Upper lobe of left lung (tissue), 6 donors: ENCODE data around the gene CYP3A5. TPM values are rescaled to one million over a fixed set of nuclear protein-coding genes. Genes with fewer than 3 reads are reported as not detected.
"Not testable (repeated sequence)": the region's sequence is repeated elsewhere in the genome, so short reads cannot be mapped to it uniquely, and the experiment has no call there.

Source experiments
- ATAC-seq, 2 donors: fragments of 200-7000 bp; cut with Tn5 transposase; one replicate each; pipeline ENCODE4 v1.9.1; 2022; ENCODE audit warnings: mild to moderate bottlenecking in 2 of 2, moderate library complexity in 2 of 2; ENCODE audit not compliant: low FRiP score in 2 of 2
- DNase-seq, 2 donors: peaks; one replicate each; pipeline ENCODE4 v3.0.0-alpha.2; 2019 to 2020
- H3K27ac ChIP-seq, 4 donors: fragments of 200-600 bp; sonication (generic); one replicate each; pipeline ENCODE4 v1.5.1; 2016 to 2019
- H3K27me3 ChIP-seq, 4 donors: fragments of 200-600 bp; sonication (generic); one replicate each; pipeline ENCODE4 v1.5.1; 2017 to 2019
- H3K36me3 ChIP-seq, 4 donors: fragments of 200-600 bp; sonication (generic); one replicate each; pipeline ENCODE4 v1.5.1; 2016 to 2019
- H3K4me1 ChIP-seq, 4 donors: fragments of 200-600 bp; sonication (generic); one replicate each; pipeline ENCODE4 v1.5.1; 2018 to 2019
- H3K4me3 ChIP-seq, 4 donors: fragments of 200-600 bp; sonication (generic); one replicate each; pipeline ENCODE4 v1.5.1; 2017 to 2019; ENCODE audit warnings: mild to moderate bottlenecking in 2 of 4, moderate library complexity in 1 of 4
- H3K9me3 ChIP-seq, 4 donors: fragments of 200-600 bp; sonication (generic); one replicate each; pipeline ENCODE4 v1.5.1; 2018 to 2019
- CTCF ChIP-seq, 6 experiments: fragments of 450-650 bp in 4 of 6; fragments of 200-600 bp in 2 of 6; sonication (generic) in 2 of 6; IDR thresholded peaks; one replicate each; pipeline ENCODE4 v1.5.1; 2016 to 2019; ENCODE audit warnings: antibody characterized with exemption in 6 of 6
- EP300 ChIP-seq, 4 donors: sonication (generic); formaldehyde crosslinking; IDR thresholded peaks; one replicate each; pipeline ENCODE4 v1.5.1; 2017; ENCODE audit warnings: antibody characterized with exemption in 4 of 4, control low read depth in 2 of 4
- POLR2A ChIP-seq, 4 donors: fragments of 450-650 bp; IDR thresholded peaks; one replicate each; pipeline ENCODE4 v1.5.1; 2016 to 2017; ENCODE audit warnings: antibody characterized with exemption in 4 of 4, mild to moderate bottlenecking in 2 of 4
- POLR2AphosphoS5 ChIP-seq, 2 donors: sonication (generic); formaldehyde crosslinking; IDR thresholded peaks; one replicate each; pipeline ENCODE4 v1.5.1; 2017; ENCODE audit warnings: antibody characterized with exemption in 2 of 2
- WGBS, 2 donors: methylation state at CpG; one replicate each; pipeline ENCODE4 v1.1.5; 2017 to 2018; 5-methylcytosine and 5-hydroxymethylcytosine counted together
- total RNA-seq, 6 donors: library from RNA; depleted of rRNA in 4 of 6; stranded (reverse); fragments of >200 nt in 4 of 6; gene quantifications; one replicate each; pipeline versions ENCODE4 v1.1.0 to v1.2.1, GENCODE V29; 2016 to 2021
- donor health status: DM: no; HTN: no; CAD: no; lungs with moderate emphysema.
- donor health status: DM: no; HTN: yes; CAD: no; lungs with severe emphysema.

CYP3A5 gene
- total RNA-seq, 6 donors from 2014 or later, result 8.0 to 25.2 (median 14.2) TPM

DNA sequence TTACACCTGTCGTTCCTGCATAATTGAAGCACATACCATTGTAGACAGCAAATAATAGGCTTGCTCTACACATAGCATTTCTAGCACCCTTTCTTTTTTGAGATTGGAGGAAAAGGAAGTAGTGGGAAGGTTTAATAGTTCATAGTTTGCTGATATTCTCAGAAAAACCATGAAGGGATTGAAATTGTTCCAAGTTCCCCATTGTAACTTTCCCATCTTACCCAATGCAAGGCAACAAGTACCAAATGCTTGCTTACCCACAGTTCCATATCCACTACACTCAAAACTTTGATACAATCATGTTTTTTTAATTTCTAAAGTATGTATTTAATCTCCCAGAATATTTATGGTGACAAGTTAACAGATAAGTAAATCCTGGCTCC, 13.8 kb downstream of the CYP3A5 start:
- peaks cover 3 to 39% (median 8%) of the 10 kb centered on the region in 4 donors for H3K36me3 ChIP-seq
- ATAC-seq (no peak), DNase-seq (no peak)
- no peaks in the 10 kb centered on the region for H3K4me1 ChIP-seq
- no peak overlapping the region for H3K4me3 ChIP-seq
- no peaks in the 10 kb centered on the region for H3K27me3 ChIP-seq
- no peak for TF ChIP-seq POLR2A (IDR thresholded peaks at IDR 0.05)
- no peak for TF ChIP-seq EP300 (IDR thresholded peaks at IDR 0.05)
- no peak for TF ChIP-seq CTCF (IDR thresholded peaks at IDR 0.05)
- no peak for TF ChIP-seq POLR2AphosphoS5 (IDR thresholded peaks at IDR 0.05)
- H3K9me3 ChIP-seq, result no peaks in the 10 kb centered on the region
- no peak overlapping the region for H3K27ac ChIP-seq
- WGBS, 2 donors, result 62 to 70% methylated on average over 1 of the region's 1 CpG

GRCh38 chr7:99665312-99666012, 14.3 kb downstream of the CYP3A5 start:
- ATAC-seq (no peak), DNase-seq (no peak)
- WGBS, 2 donors, result 90 to 97% methylated on average over 3 of the region's 3 CpGs
- Histone ChIP-seq H3K4me1 (no peaks in the 10 kb centered on the region), H3K27ac (no peak overlapping the region), H3K36me3 (peaks cover 8 to 44% (median 8%) of the 10 kb centered on the region in 4 donors), H3K27me3 (no peaks in the 10 kb centered on the region), H3K4me3 (no peak overlapping the region), H3K9me3 (no peaks in the 10 kb centered on the region)
- TF ChIP-seq EP300 (IDR thresholded peaks at IDR 0.05) (no peak), CTCF (IDR thresholded peaks at IDR 0.05) (no peak), POLR2A (IDR thresholded peaks at IDR 0.05) (no peak), POLR2AphosphoS5 (IDR thresholded peaks at IDR 0.05) (no peak)

DNA sequence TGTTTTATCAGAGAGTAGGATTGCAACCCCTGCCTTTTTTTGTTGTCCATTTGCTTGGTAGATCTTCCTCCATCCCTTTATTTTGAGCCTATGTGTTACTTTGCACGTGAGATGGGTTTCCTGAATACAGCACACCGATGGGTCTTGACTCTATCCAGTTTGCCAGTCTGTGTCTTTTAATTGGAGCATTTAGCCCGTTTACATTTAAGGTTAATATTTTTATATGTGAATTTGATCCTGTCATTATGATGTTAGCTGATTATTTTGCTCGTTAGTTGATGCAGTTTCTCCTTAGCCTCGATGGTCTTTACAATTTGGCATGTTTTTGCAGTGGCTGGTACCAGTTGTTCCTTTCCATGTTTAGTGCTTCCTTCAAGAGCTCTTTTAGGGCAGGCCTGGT, 21.9 kb downstream of the CYP3A5 start:
- H3K4me1 ChIP-seq, H3K9me3 ChIP-seq, H3K27ac ChIP-seq, H3K27me3 ChIP-seq, DNase-seq, H3K4me3 ChIP-seq, ATAC-seq: not testable (repeated sequence)
- peaks cover 0 to 22% (median 10%) of the 10 kb centered on the region in 4 donors for H3K36me3 ChIP-seq
- whole genome bisulfite sequencing, 2 donors, result 84 to 93% methylated on average over 5 of the region's 5 CpGs

DNA sequence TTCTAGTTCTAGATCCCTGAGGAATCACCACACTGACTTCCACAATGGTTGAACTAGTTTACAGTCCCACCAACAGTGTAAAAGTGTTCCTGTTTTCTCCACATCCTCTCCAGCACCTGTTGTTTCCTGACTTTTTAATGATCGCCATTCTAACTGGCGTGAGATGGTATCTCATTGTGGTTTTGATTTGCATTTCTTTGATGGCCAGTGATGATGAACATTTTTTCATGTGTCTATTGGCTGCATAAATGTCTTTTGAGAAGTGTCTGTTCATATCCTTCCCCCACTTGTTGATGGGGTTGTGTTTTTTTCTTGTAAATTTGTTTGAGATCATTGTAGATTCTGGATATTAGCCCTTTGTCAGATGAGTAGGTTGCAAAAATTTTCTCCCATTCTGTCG, 25.2 kb downstream of the CYP3A5 start:
- H3K9me3 ChIP-seq, result not testable (repeated sequence)

DNA sequence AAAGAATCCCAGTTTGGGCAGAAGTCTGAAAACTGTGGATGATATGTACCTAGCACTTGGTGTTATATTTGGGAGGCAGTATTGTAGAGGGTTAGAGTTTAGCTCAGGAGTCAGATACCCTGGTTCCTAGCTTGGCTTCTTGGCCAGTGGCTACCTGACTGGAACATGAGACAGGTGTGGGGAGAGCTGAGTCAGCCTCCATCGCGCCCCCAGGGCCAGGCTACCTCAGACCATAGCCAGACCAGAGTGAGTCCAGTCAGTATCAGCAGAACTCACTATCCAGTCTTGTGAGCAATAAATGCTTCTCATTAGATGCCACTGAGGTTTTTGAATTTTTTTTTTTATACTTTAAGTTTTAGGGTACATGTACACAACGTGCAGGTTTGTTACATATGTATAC, 26.0 kb downstream of the CYP3A5 start:
- no peak overlapping the region for H3K27ac ChIP-seq
- H3K4me3 ChIP-seq, result no peak overlapping the region
- H3K27me3 ChIP-seq, result no peaks in the 10 kb centered on the region
- WGBS, 2 donors, result 98 to 100% methylated on average over 3 of the region's 3 CpGs
- H3K36me3 ChIP-seq, result no peaks in the 10 kb centered on the region
- no peak for TF ChIP-seq EP300 (IDR thresholded peaks at IDR 0.05)
- TF ChIP-seq POLR2AphosphoS5 (IDR thresholded peaks at IDR 0.05), result no peak
- TF ChIP-seq POLR2A (IDR thresholded peaks at IDR 0.05), result no peak
- TF ChIP-seq CTCF (IDR thresholded peaks at IDR 0.05), result no peak
- DNase-seq (no peak), ATAC-seq (no peak)
- no peaks in the 10 kb centered on the region for H3K4me1 ChIP-seq
- no peaks in the 10 kb centered on the region for H3K9me3 ChIP-seq

More for the DNA sequence above, 25.2 kb downstream of the CYP3A5 start:
- not testable (repeated sequence) for H3K4me1 ChIP-seq, H3K27ac ChIP-seq, H3K27me3 ChIP-seq, ATAC-seq, H3K4me3 ChIP-seq, H3K36me3 ChIP-seq, DNase-seq
- WGBS, 2 donors, result 90 to 94% methylated on average over 3 of the region's 3 CpGs

- H3K27ac ChIP-seq, H3K27me3 ChIP-seq, ATAC-seq, H3K9me3 ChIP-seq, H3K4me3 ChIP-seq, H3K36me3 ChIP-seq, H3K4me1 ChIP-seq, DNase-seq: not testable (repeated sequence)
- 96 to 99% methylated on average over 4 of the region's 4 CpGs for WGBS, 2 donors
These were observed 26.5 kb downstream of the CYP3A5 start for GRCh38 chr7:99653269-99653668.
